GM13976 (cell line): ENCODE data around the gene NSUN6.

ENCODE experiments used
- DNase-seq: peaks from one replicate; pipeline ENCODE4 v3.0.0; 2012; ENCODE audit warnings: low spot score
- CTCF ChIP-seq: IDR thresholded peaks from 2 replicates; pipeline ENCODE4 v1.5.1; 2012; ENCODE audit warnings: borderline replicate concordance, mild to moderate bottlenecking; ENCODE audit not compliant: insufficient read depth; ENCODE audit errors: extremely low read depth, missing control alignments, control extremely low read depth
- in situ Hi-C: fragments of 300-500 bp; cut with MboI; formaldehyde crosslinking; loops from one replicate; pipeline ENCODE4 v1.12.0; 2022; ENCODE audit warnings: low sequenced_read_pairs, mixed read lengths, inconsistent platforms; ENCODE audit not compliant: unreplicated experiment

The NSUN6 gene

GRCh38 chr10:18651324-18652007, at the start of gene NSUN6:
Gene NSUN6 (minus strand): TSS chr10:18651587. CDS start chr10:18651203, 384 bp downstream.
- peak; percentile 81 for DNase-seq
- no peak for TF ChIP-seq CTCF
- in situ Hi-C loops: no loop called here

GRCh38 chr10:18699849-18700840, 48.8 kb upstream of the NSUN6 start:
- in situ Hi-C loops: no loop called here
- TF ChIP-seq CTCF: no peak
- no peak for DNase-seq

GRCh38 chr10:18690541-18690940, 39.2 kb upstream of the NSUN6 start:
- TF ChIP-seq CTCF: no peak
- no peak for DNase-seq
- in situ Hi-C loops: no loop called here

GRCh38 chr10:18689498-18689897, 38.1 kb upstream of the NSUN6 start:
- no peak for DNase-seq
- in situ Hi-C loops: no loop called here
- TF ChIP-seq CTCF: no peak

GRCh38 chr10:18687706-18688105, 36.3 kb upstream of the NSUN6 start:
- no peak for TF ChIP-seq CTCF
- in situ Hi-C loops: no loop called here
- DNase-seq: no peak

- TF ChIP-seq CTCF: no peak
- no peak for DNase-seq
- in situ Hi-C loops: no loop called here
These were observed 35.8 kb upstream of the NSUN6 start for GRCh38 chr10:18687195-18687594.
